ENCODE measurements around the gene CYP2D6. TPM values are rescaled to one million over a fixed set of nuclear protein-coding genes. Genes with fewer than 3 reads are reported as not detected.
"Not testable (repeated sequence)": the region's sequence is repeated elsewhere in the genome, so short reads cannot be mapped to it uniquely, and the experiment has no call there.

Gene CYP2D6
- total RNA-seq, 4 donors from 2014 or later, result 0.62 to 2.0 TPM; not detected in 2

DNA sequence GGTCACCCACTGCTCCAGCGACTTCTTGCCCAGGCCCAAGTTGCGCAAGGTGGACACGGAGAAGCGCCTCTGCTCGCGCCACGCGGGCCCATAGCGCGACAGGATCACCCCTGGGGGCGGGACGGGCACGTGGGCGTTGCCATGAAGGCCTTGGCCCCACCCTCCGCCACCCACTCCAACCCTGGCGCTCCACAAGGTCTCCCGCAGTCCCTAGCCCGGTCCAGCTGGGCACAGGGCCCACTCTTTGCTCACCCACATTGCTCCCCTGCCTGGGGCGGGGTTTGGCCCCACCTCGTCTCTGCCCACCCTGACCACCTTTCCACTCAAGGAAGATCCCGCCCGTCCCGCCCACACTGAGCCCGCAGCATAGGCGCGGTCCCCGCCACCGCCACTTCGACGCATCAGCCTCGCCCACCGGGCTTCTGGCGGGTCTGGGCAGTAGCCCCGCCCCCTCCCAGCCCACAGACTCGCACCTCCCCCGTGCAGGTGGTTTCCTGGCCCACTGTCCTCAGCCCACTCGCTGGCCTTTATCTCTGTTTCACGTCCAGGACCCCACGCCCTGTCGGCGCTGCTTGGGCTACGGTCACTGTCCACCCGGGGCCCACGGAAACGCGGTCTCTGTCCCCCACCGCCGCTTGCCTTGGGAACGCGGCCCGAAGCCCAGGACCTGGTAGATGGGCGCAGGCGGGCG lies 12.3 kb upstream of the CYP2D6 start:
- no peaks in the 10 kb centered on the region for H3K27me3 ChIP-seq
- no peaks in the 10 kb centered on the region for H3K4me1 ChIP-seq
- H3K27ac ChIP-seq, result no peak overlapping the region
- H3K4me3 ChIP-seq, result no peak overlapping the region
- TF ChIP-seq POLR2A (IDR thresholded peaks at IDR 0.05), result no peak
- DNase-seq, result no peak
- no peaks in the 10 kb centered on the region for H3K36me3 ChIP-seq
- H3K9me3 ChIP-seq, result no peaks in the 10 kb centered on the region
- intact Hi-C loops (cut with DNase I; ENCODE audit: low total_unique reads), result no loop called here

DNA sequence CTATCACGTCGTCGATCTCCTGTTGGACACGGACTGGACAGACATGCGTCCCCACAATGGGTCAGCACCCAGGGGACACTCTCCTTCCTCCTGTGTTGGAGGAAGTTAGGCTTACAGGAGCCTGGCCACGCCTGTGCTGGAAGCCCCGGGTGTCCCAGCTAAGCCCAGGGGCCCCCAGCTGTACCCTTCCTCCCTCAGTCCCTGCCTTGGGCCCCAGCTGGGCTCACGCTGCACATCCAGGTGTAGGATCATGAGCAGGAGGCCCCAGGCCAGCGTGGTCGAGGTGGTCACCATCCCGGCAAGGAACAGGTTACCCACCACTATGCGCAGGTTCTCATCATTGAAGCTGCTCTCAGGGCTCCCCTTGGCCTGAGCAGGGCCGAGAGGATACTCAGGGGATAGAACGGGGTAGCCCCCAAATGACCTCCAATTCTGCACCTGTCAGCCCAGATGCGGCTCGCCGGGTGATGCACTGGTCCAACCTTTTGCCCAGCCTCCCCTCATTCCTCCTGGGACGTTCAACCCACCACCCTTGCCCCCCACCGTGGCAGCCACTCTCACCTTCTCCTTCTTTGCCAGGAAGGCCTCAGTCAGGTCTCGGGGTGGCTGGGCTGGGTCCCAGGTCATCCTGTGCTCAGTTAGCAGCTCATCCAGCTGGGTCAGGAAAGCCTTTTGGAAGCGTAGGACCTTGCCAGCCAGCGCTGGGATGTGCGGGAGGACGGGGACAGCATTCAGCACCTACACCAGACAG lies 10.9 kb upstream of the CYP2D6 start:
- H3K4me3 ChIP-seq; H3K36me3 ChIP-seq; intact Hi-C loops (cut with DNase I; ENCODE audit: low total_unique reads); DNase-seq; H3K27ac ChIP-seq; H3K9me3 ChIP-seq; H3K27me3 ChIP-seq; H3K4me1 ChIP-seq: not testable (repeated sequence)

DNA sequence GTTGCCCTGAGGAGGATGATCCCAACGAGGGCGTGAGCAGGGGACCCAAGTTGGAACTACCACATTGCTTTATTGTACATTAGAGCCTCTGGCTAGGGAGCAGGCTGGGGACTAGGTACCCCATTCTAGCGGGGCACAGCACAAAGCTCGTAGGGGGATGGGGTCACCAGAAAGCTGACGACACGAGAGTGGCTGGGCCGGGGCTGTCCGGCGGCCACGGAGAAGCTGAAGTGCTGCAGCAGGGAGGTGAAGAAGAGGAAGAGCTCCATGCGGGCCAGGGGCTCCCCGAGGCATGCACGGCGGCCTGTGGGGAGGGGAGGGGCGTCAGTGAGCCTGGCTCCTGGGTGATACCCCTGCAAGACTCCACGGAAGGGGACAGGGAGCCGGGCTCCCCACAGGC lies 9.5 kb upstream of the CYP2D6 start:
- not testable (repeated sequence) for DNase-seq

DNA sequence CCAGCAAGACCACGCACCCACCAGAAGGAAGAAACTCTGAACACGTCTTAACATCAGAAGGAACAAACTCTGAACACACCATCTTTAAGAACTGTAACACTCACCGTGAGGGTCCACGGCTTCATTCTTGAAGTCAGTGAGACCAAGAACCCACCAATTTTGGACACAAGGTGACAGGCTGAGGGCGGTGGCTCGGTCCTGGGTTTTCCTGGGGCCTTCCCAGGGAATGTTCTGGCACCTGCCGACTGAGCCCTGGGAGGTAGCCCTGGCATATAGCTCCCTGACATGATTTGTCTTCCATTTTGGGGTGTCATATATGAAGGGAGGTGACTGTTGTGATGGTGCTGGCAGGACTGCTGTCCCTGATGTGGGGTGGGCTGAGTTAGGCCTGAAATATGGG lies 8.9 kb upstream of the CYP2D6 start:
- H3K4me3 ChIP-seq; DNase-seq; H3K36me3 ChIP-seq; intact Hi-C loops (cut with DNase I; ENCODE audit: low total_unique reads); H3K9me3 ChIP-seq; H3K27ac ChIP-seq; H3K4me1 ChIP-seq; H3K27me3 ChIP-seq: not testable (repeated sequence)

More for the DNA sequence above, 9.5 kb upstream of the CYP2D6 start:
- intact Hi-C loops (cut with DNase I; ENCODE audit: low total_unique reads); H3K4me1 ChIP-seq; H3K27me3 ChIP-seq; H3K9me3 ChIP-seq; H3K27ac ChIP-seq; H3K4me3 ChIP-seq; H3K36me3 ChIP-seq: not testable (repeated sequence)

DNA sequence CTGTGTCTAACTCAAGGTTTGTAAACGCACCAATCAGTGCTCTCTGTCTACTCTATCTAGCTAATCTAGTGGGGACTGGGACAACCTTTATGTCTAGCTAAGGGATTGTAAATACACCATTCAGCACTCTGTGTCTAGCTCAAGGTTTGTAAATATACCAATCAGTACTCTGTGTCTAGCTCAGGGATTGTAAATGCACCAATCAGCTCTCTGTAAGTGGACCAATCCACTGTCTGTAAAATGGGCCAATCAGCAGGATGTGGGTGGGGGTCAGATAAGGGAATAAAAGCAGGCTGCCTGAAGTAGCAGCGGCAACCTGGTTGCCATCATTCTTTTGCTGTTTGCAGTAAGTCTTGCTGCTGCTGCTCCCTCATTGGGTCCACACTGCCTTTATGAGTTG lies 8.4 kb upstream of the CYP2D6 start:
- no peak for DNase-seq
- Histone ChIP-seq H3K4me1 (no peaks in the 10 kb centered on the region), H3K27ac (no peak overlapping the region), H3K4me3 (no peak overlapping the region), H3K36me3 (no peaks in the 10 kb centered on the region), H3K9me3 (no peaks in the 10 kb centered on the region), H3K27me3 (no peaks in the 10 kb centered on the region)
- intact Hi-C loops (cut with DNase I; ENCODE audit: low total_unique reads), result no loop called here
- TF ChIP-seq, protein P1, sequence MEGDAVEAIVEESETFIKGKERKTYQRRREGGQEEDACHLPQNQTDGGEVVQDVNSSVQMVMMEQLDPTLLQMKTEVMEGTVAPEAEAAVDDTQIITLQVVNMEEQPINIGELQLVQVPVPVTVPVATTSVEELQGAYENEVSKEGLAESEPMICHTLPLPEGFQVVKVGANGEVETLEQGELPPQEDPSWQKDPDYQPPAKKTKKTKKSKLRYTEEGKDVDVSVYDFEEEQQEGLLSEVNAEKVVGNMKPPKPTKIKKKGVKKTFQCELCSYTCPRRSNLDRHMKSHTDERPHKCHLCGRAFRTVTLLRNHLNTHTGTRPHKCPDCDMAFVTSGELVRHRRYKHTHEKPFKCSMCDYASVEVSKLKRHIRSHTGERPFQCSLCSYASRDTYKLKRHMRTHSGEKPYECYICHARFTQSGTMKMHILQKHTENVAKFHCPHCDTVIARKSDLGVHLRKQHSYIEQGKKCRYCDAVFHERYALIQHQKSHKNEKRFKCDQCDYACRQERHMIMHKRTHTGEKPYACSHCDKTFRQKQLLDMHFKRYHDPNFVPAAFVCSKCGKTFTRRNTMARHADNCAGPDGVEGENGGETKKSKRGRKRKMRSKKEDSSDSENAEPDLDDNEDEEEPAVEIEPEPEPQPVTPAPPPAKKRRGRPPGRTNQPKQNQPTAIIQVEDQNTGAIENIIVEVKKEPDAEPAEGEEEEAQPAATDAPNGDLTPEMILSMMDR (IDR thresholded peaks at IDR 0.05), result no peak
- TF ChIP-seq POLR2A (IDR thresholded peaks at IDR 0.05), result no peak

DNA sequence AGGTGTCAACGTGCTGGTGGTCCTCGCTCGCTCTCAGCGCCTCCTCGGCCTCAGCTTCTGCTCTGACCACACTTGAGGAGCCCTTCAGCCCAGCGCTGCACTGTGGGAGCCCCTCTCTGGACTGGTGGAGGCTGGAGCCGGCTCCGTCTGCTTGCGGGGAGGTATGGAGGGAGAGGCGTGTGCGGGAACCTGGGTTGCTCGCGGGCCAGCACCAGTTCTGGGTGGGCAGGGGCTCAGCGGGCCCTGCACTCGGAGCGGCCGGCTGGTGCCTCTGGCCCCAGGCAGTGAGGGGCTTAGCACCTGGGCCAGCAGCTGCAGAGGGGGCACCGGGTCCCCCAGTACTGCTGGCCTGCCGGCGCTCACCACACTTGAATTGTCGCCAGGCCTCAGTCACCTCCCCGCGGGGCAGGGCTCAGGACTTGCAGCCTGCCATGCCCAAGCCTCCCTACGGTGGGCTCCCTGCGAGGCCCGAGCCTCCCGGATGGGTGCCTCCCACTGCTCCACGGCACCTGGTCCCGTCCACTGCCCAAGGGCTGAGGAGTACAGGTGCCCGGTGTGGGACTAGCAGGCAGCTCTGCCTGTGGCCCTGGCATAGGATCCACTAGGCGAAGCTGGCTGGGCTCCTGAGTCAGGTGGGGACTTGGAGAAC lies 7.6 kb upstream of the CYP2D6 start:
- Histone ChIP-seq H3K27me3 (no peaks in the 10 kb centered on the region), H3K27ac (no peak overlapping the region), H3K36me3 (no peaks in the 10 kb centered on the region), H3K4me1 (no peaks in the 10 kb centered on the region), H3K9me3 (no peaks in the 10 kb centered on the region), H3K4me3 (no peak overlapping the region)
- no peak for DNase-seq
- TF ChIP-seq, protein P1 (IDR thresholded peaks at IDR 0.05), result no peak
- TF ChIP-seq POLR2A (IDR thresholded peaks at IDR 0.05), result no peak
- intact Hi-C loops (cut with DNase I; ENCODE audit: low total_unique reads), result no loop called here

DNA sequence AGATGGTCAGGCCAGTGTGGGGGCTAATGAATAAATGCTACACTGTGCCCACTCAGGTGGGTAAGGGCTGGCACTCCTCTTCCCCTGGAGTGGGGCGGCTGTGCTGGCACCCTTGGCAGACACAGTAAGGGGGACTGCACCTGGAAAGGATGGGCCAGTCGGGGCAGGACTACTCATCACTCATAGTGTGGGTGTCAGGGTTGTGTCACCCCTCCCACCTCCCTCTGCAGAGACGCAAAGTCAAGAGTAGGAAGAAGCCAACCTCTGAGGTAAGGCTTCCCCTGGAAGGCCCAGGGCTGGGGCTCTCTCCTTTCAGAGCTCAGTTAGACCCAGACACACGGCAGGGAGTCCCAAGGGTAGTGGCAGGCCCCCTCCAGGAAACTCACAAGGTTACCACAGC lies 5.1 kb upstream of the CYP2D6 start:
- H3K27me3 ChIP-seq; H3K27ac ChIP-seq; H3K4me1 ChIP-seq; intact Hi-C loops (cut with DNase I; ENCODE audit: low total_unique reads); H3K36me3 ChIP-seq; H3K9me3 ChIP-seq; DNase-seq; H3K4me3 ChIP-seq: not testable (repeated sequence)

All from uterus (tissue), 4 donors.